ENCODE measurements around the gene IL24. TPM values are rescaled to one million over a fixed set of nuclear protein-coding genes. Genes with fewer than 3 reads are reported as not detected.

Gene IL24
- total and polyA plus RNA-seq, 2 donors (not counting 1 experiment from before 2014, with no cell fraction given) = 0.17 to 0.54 TPM

GRCh38 chr1:206952171-206952570 lies 54.9 kb downstream of the IL24 start:
- Histone ChIP-seq H3K9me3 (ENCODE audit: control insufficient read depth, insufficient read depth, low read depth, low read length) (no peaks in the 10 kb centered on the region), H3K4me1 (ENCODE audit: control insufficient read depth, extremely low read depth, insufficient read depth, low read length) (no peaks in the 10 kb centered on the region), H4K20me1 (ENCODE audit: control insufficient read depth, extremely low read depth, insufficient read depth, low read length) (no peaks in the 10 kb centered on the region), H3K27ac (ENCODE audit: insufficient read depth, low read length) (no peak overlapping the region), H2AFZ (ENCODE audit: low read length) (no peak overlapping the region), H3K9ac (ENCODE audit: insufficient read depth, low read length) (no peak overlapping the region), H3K79me2 (ENCODE audit: control insufficient read depth, insufficient read depth, low read length) (no peaks in the 10 kb centered on the region), H3K36me3 (ENCODE audit: control insufficient read depth, insufficient read depth, low read length) (no peaks in the 10 kb centered on the region), H3K27me3 (ENCODE audit: control insufficient read depth, insufficient read depth, low read length) (peaks cover 4% of the 10 kb centered on the region), H3K4me3 (replicated peaks in 1 of 4; ENCODE audit: control extremely low read depth in 1 of 4, insufficient read depth in 1 of 4, low read depth in 3 of 4, low read length in 4 of 4) (no peak overlapping the region), H3K4me2 (ENCODE audit: extremely low read depth, insufficient read depth, low read length) (no peak overlapping the region)
- TF ChIP-seq EZH2 (IDR thresholded peaks at IDR 0.05; ENCODE audit: low read length, missing control alignments) = no peak
- TF ChIP-seq CTCF (conservative IDR thresholded peaks at IDR 0.05 in 1 of 2, IDR thresholded peaks at IDR 0.05 in 1 of 2; ENCODE audit: low read depth in 1 of 2, low read length in 2 of 2) = no peak
- peak in 1 of 2 donors; percentile 32 for DNase-seq (ENCODE audit: low read depth in 2 of 2)

- no peak for DNase-seq (ENCODE audit: low read depth in 2 of 2)
- TF ChIP-seq CTCF (conservative IDR thresholded peaks at IDR 0.05 in 1 of 2, IDR thresholded peaks at IDR 0.05 in 1 of 2; ENCODE audit: low read depth in 1 of 2, low read length in 2 of 2) (no peak), EZH2 (IDR thresholded peaks at IDR 0.05; ENCODE audit: low read length, missing control alignments) (no peak)
- Histone ChIP-seq H3K27me3 (ENCODE audit: control insufficient read depth, insufficient read depth, low read length) (peaks cover 4% of the 10 kb centered on the region), H3K27ac (ENCODE audit: insufficient read depth, low read length) (no peak overlapping the region), H3K4me1 (ENCODE audit: control insufficient read depth, extremely low read depth, insufficient read depth, low read length) (no peaks in the 10 kb centered on the region), H3K79me2 (ENCODE audit: control insufficient read depth, insufficient read depth, low read length) (no peaks in the 10 kb centered on the region), H3K9me3 (ENCODE audit: control insufficient read depth, insufficient read depth, low read depth, low read length) (no peaks in the 10 kb centered on the region), H3K4me3 (replicated peaks in 1 of 4; ENCODE audit: control extremely low read depth in 1 of 4, insufficient read depth in 1 of 4, low read depth in 3 of 4, low read length in 4 of 4) (no peak overlapping the region), H3K4me2 (ENCODE audit: extremely low read depth, insufficient read depth, low read length) (no peak overlapping the region), H3K9ac (ENCODE audit: insufficient read depth, low read length) (no peak overlapping the region), H2AFZ (ENCODE audit: low read length) (no peak overlapping the region), H3K36me3 (ENCODE audit: control insufficient read depth, insufficient read depth, low read length) (no peaks in the 10 kb centered on the region), H4K20me1 (ENCODE audit: control insufficient read depth, extremely low read depth, insufficient read depth, low read length) (no peaks in the 10 kb centered on the region)
Measured at GRCh38 chr1:206953126-206953525, 55.9 kb downstream of the IL24 start.

GRCh38 chr1:206953626-206954025 lies 56.4 kb downstream of the IL24 start:
- H3K36me3 ChIP-seq (ENCODE audit: control insufficient read depth, insufficient read depth, low read length) = no peaks in the 10 kb centered on the region
- TF ChIP-seq EZH2 (IDR thresholded peaks at IDR 0.05; ENCODE audit: low read length, missing control alignments) = no peak
- TF ChIP-seq CTCF (conservative IDR thresholded peaks at IDR 0.05 in 1 of 2, IDR thresholded peaks at IDR 0.05 in 1 of 2; ENCODE audit: low read depth in 1 of 2, low read length in 2 of 2) = no peak
- H3K9me3 ChIP-seq (ENCODE audit: control insufficient read depth, insufficient read depth, low read depth, low read length) = no peaks in the 10 kb centered on the region
- peaks cover 2% of the 10 kb centered on the region for H3K27me3 ChIP-seq (ENCODE audit: control insufficient read depth, insufficient read depth, low read length)
- no peak overlapping the region for H3K27ac ChIP-seq (ENCODE audit: insufficient read depth, low read length)
- no peak overlapping the region for H3K4me2 ChIP-seq (ENCODE audit: extremely low read depth, insufficient read depth, low read length)
- DNase-seq (ENCODE audit: low read depth in 2 of 2) = no peak
- H3K4me3 ChIP-seq (replicated peaks in 1 of 4; ENCODE audit: control extremely low read depth in 1 of 4, insufficient read depth in 1 of 4, low read depth in 3 of 4, low read length in 4 of 4) = no peak overlapping the region
- no peaks in the 10 kb centered on the region for H4K20me1 ChIP-seq (ENCODE audit: control insufficient read depth, extremely low read depth, insufficient read depth, low read length)
- no peaks in the 10 kb centered on the region for H3K79me2 ChIP-seq (ENCODE audit: control insufficient read depth, insufficient read depth, low read length)
- H3K4me1 ChIP-seq (ENCODE audit: control insufficient read depth, extremely low read depth, insufficient read depth, low read length) = no peaks in the 10 kb centered on the region
- no peak overlapping the region for H3K9ac ChIP-seq (ENCODE audit: insufficient read depth, low read length)
- no peak overlapping the region for H2AFZ ChIP-seq (ENCODE audit: low read length)

Other genes starting within 250 kb of the IL24 start
- gene MAPKAPK2, start 212.5 kb upstream of the IL24 start, total RNA-seq = 31.3 and 51.9 TPM in 2 replicates
- gene MAPKAPK2, start 212.5 kb upstream of the IL24 start, polyA plus RNA-seq = 74.4 and 85.7 TPM in 2 replicates
- gene IL19, start 126.7 kb upstream of the IL24 start, total RNA-seq = not detected in 2 replicates
- gene IL19, start 126.7 kb upstream of the IL24 start, polyA plus RNA-seq = not detected in 2 replicates
- not detected in 2 replicates for gene IL10, start 124.9 kb upstream of the IL24 start, total RNA-seq
- not detected in 2 replicates for gene IL10, start 124.9 kb upstream of the IL24 start, polyA plus RNA-seq
- not detected in 2 replicates for gene IL20, start 31.8 kb upstream of the IL24 start, total RNA-seq
- not detected in 2 replicates for gene IL20, start 31.8 kb upstream of the IL24 start, polyA plus RNA-seq
- gene FCMR, start 24.5 kb downstream of the IL24 start, total RNA-seq = 0.26 and 0.33 TPM in 2 replicates
- gene FCMR, start 24.5 kb downstream of the IL24 start, polyA plus RNA-seq = 1.5 and 4.3 TPM in 2 replicates
- not detected in 2 replicates for gene PIGR, start 49.0 kb downstream of the IL24 start, total RNA-seq
- gene PIGR, start 49.0 kb downstream of the IL24 start, polyA plus RNA-seq = not detected in 2 replicates
- gene FCAMR, start 73.0 kb downstream of the IL24 start, total RNA-seq = not detected in 2 replicates
- not detected in 2 replicates for gene FCAMR, start 73.0 kb downstream of the IL24 start, polyA plus RNA-seq
- not detected in 2 replicates for gene C1orf116, start 135.3 kb downstream of the IL24 start, total RNA-seq
- gene C1orf116, start 135.3 kb downstream of the IL24 start, polyA plus RNA-seq = 0.01 and 0.06 TPM in 2 replicates
- gene YOD1, start 153.8 kb downstream of the IL24 start, total RNA-seq = 5.6 and 6.2 TPM in 2 replicates
- gene YOD1, start 153.8 kb downstream of the IL24 start, polyA plus RNA-seq = 2.5 and 3.0 TPM in 2 replicates
- gene PFKFB2, start 155.8 kb downstream of the IL24 start, total RNA-seq = 6.2 and 7.6 TPM in 2 replicates
- gene PFKFB2, start 155.8 kb downstream of the IL24 start, polyA plus RNA-seq = 1.5 and 3.2 TPM in 2 replicates
- not detected in 2 replicates for gene C4BPB, start 191.4 kb downstream of the IL24 start, total RNA-seq
- gene C4BPB, start 191.4 kb downstream of the IL24 start, polyA plus RNA-seq = not detected in 2 replicates
- gene C4BPA, start 206.8 kb downstream of the IL24 start, total RNA-seq = not detected in 2 replicates
- gene C4BPA, start 206.8 kb downstream of the IL24 start, polyA plus RNA-seq = not detected in 2 replicates